Hematopoietic multipotent progenitor cell treated with erythropoietin and hydrocortisone succinate and interleukin-3 and kit ligand, for 4 days (in vitro differentiated cells): ENCODE results near the gene CCDC157.
"Not testable (repeated sequence)": the region's sequence is repeated elsewhere in the genome, so short reads cannot be mapped to it uniquely, and the experiment has no call there.

Experiments
- DNase-seq: peaks from one replicate; pipeline ENCODE4 v3.0.0-alpha.2; 2015

Gene CCDC157

GRCh38 chr22:30326255-30326705 is 30.5 kb upstream of the CCDC157 start:
- DNase-seq = no peak

- peak; percentile 97 for DNase-seq
These were observed 30.0 kb upstream of the CCDC157 start, which contains the start of gene TBC1D10A for GRCh38 chr22:30326706-30327362. TBC1D10A (minus strand) TSS chr22:30326941; CDS start chr22:30326881, 60 bp downstream.

GRCh38 chr22:30327864-30328345 is 28.9 kb upstream of the CCDC157 start:
- no peak for DNase-seq

- DNase-seq = no peak
These were observed 28.2 kb upstream of the CCDC157 start for GRCh38 chr22:30328466-30329049.

GRCh38 chr22:30332551-30332950 is 24.3 kb upstream of the CCDC157 start:
- no peak for DNase-seq

- DNase-seq = no peak
These were observed 23.7 kb upstream of the CCDC157 start for GRCh38 chr22:30332994-30333706.

GRCh38 chr22:30333707-30334087 is 23.1 kb upstream of the CCDC157 start:
- no peak for DNase-seq

GRCh38 chr22:30334646-30335045 is 22.2 kb upstream of the CCDC157 start:
- no peak for DNase-seq

GRCh38 chr22:30335236-30335635 is 21.6 kb upstream of the CCDC157 start:
- DNase-seq = no peak

- no peak for DNase-seq
These were observed 19.9 kb upstream of the CCDC157 start for GRCh38 chr22:30336752-30337460.

- DNase-seq = no peak
These were observed 19.4 kb upstream of the CCDC157 start for GRCh38 chr22:30337461-30337778.

GRCh38 chr22:30338341-30338740 is 18.5 kb upstream of the CCDC157 start:
- not testable (repeated sequence) for DNase-seq

GRCh38 chr22:30338802-30339201 is 18.0 kb upstream of the CCDC157 start:
- no peak for DNase-seq

GRCh38 chr22:30340911-30341685 is 15.7 kb upstream of the CCDC157 start:
- DNase-seq = no peak

- DNase-seq = no peak
These were observed 12.2 kb upstream of the CCDC157 start for GRCh38 chr22:30344447-30345200.

- DNase-seq = no peak
These were observed 9.4 kb upstream of the CCDC157 start for GRCh38 chr22:30347255-30347892.

- DNase-seq = no peak
These were observed 8.4 kb upstream of the CCDC157 start for GRCh38 chr22:30348404-30348803.

- no peak for DNase-seq
These were observed 8.0 kb upstream of the CCDC157 start for GRCh38 chr22:30348809-30349208.

- no peak for DNase-seq
These were observed 5.6 kb upstream of the CCDC157 start for GRCh38 chr22:30351226-30351625.

- DNase-seq = no peak
These were observed 2.2 kb upstream of the CCDC157 start for GRCh38 chr22:30354644-30355043.

- no peak for DNase-seq
These were observed 396 bp downstream of the CCDC157 start for GRCh38 chr22:30357236-30357570.
